Right hindlimb (tissue), 1 donor: ENCODE results near the gene ITGB2.
"Not testable (repeated sequence)": the region's sequence is repeated elsewhere in the genome, so short reads cannot be mapped to it uniquely, and the experiment has no call there.

ENCODE experiments used
- DNase-seq: peaks from one replicate; pipeline ENCODE4 v3.0.0-alpha.2; 2018

ITGB2 gene

DNA sequence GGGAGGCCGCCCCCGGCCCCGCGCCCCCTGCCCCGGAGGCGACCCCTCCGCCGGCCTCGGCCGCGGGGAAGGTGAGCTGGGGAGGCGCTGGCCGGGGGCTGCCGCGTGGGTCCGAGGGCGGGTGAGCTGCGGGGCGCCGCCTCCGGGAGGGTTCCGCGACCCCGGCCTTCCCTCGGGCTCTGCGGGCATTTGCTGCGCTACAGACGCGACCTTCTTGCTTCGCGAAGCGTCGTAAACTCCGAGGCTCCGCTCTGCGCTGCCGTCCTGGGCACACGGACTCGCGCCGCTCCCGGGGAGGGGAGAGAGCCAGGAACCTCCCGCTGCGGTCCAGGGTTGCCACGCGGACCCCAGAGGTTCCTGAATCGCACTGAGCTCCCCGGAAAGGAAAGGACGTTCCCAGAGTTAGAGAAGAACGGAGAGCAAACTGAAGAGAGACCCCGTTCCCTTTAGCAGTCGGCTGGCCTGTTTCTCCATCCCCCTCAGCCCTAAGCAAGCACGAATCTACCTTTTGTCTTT, 19.5 kb upstream of the ITGB2 start:
- no peak for DNase-seq

DNA sequence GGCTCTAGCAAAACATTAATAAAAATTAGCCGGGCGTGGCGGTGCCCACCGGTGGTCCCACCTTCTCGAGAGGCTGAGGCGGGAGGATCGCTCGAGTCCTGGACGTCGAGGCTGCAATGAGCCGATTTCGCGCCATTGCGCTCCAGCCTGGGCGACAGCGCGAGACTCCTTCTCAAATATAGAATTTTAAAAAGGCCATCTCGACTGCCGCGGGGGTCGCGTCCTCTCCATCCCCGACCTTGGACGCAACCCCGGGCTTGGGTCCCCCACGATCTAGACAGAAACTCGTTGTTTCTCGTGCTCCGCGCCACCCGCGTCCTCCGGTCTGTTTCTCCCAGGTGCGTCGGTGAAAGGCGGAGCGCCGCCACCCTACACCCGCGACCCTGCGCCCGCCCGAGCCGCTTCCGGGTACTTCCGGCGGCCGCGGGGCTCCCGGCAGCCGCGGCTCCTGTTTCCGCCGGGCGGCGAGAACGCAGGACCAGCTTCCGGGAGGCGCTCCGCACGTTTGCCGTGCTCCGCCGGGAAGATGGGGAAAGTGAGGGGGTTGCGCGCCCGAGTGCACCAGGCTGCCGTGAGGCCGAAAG, 18.9 kb upstream of the ITGB2 start, which contains the start of gene SLX9:
SLX9 (plus strand) TSS at position 498 of the 584 bp plus-strand sequence; CDS start at position 527, 29 bp downstream.
- DNase-seq = peak; percentile 86

DNA sequence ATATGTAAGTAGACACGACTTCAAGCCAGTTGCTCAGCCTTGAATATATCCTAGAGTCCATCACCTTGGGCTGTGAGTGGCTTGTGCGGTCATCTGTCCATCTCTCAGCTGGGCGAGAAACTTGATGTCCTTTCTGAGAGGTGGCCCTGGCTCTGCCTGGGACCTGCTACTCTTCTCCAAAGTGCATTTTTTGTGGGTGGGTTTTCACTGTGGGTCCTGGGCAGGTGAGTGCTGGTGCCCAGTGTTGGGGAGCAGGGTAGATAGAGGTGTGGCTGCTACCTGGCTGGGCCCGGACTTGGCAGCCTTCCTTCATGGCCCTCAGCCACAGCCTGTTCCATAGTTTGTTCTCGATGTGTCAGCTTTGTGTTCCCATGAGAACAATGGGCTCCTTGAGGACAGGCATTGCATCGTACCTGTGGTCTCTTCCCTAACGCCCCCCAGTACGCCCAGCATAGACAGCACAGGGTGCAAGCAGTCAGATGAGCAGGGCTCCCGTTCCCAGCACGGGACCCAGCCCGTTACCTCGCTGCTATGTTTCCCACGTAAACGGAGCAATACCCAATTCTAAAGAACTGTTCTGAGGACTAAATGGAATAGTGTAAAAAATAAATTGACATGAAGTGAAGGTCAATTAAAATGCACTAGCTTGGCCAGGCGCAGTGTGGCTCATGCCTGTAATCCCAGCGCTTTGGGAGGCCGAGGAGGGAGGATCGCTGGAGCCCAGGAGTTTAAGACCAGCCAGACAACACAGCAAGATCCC, 18.3 kb upstream of the ITGB2 start:
- peak; percentile 15 for DNase-seq

DNA sequence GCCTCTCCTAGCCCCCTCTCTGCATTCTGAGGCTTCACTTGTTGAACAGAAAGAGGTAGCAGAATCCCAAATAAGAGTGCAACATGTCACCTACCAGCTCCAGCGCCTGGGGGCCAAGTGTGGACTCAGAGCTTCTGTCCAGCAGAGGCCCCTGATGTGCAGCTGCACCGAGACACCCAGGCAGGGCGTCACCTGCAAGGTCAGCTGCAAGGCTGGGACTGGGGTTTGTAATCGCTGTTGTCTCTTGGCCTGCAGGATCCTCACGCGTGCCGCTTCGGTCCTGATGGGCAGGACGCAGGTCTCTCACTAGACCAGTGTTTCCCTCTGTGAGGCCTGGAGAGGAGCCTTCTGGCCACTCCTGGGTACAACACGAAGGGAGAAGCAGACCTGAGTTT, 14.8 kb upstream of the ITGB2 start:
- no peak for DNase-seq

DNA sequence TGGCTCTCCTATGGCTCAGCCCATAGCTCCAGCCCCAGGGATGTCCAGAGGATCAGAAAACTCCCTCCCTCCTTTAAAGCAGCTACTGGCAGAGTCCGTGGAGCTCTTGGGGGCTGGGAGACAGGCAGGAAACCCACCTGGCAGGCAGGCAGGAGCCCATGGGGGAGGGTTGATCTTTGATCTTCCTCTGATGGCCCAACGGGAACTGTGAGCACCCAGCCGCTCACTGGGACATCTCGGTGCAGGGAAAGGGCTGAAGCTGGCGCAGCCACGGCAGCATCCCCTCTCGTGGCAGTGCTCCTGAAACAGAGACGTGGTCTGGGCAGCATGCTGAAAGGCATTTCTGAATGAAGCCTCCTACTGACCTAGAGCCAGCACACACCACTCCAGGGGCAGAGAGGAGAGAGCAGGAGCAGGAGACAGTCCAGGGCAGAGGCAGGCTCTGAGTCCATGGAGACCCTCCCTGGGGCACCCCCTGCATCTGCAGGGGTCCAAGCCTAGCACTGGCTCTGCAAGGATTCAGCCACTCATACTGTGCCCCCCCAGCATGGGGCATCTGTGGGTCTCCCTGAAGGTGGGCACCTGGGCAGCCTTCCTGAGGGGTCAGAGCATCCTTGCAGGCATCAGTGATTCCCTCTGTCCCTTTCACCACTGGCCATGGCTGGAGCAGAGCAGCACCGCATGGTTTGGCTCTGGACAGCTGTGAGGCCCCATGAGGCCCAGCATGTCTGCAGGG, 14.3 kb upstream of the ITGB2 start:
- DNase-seq = no peak

DNA sequence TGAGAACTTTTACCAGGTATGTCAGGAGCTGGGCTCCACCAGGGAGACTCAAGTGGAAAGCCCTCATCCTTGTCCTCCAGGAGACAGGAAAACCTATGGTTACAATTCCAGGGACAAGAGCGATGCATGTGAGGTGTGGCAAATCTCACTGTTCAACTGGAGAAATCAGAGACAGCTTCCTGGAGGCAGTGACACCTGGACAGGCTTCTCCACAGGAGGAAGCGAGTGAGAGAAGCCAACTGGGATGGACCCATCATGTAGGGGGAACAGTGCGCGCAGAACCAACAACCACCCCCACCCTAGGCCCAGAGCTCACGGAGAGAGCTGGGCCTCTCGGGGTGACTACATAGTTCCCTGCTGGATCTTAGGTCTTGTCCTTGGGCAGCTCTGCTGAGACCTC, 13.6 kb upstream of the ITGB2 start:
- no peak for DNase-seq

DNA sequence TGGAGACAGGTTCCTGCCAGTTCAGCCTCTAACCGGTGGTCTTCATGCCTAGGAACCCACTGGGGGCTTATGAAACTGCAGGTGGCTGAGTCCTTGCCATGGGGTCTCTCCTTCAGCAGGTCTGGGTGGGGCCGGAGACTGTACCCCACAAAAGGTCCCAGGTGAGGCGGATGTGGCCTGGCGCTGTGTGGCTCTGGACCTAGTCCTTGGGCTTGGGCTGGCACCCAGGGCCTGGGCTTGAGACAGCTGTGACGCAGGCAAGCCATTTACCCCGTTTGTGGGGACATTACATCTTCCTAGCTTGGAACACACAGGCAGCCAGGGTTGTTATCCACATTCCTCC, 13.2 kb upstream of the ITGB2 start:
- DNase-seq = no peak

DNA sequence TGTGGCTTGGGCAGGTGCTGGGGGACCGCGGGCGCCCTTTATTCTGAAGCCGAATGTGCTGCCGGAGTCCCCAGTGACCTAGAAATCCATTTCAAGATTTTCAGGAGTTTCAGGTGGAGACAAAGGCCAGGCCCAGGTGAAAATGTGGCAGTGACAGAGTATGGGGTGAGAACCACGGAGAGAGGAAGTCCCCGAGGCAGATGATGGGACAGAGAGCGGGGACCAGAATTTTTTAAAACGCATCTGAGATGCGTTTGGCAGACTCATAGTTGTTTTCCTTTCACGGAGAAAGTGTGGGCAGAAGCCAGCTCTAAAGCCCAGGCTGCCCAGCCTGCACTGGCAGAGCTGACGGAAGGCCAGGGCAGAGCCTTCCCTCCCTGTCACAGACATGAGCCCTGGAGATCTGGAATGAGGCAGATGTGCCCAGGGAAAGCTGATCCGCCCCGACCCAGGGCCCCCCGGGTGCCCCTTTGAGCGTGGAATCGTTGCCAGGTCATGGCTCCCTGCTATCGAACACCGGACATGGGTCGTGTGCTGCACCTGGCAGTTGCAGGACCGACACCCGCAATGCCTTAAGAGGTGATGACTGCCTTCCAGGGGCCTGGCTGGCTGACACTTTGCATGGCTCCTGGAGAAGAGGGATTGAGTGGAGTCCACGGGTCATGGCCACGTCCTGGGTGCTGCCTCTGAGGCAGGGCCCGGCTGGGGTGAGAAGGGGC, 12.7 kb upstream of the ITGB2 start:
- no peak for DNase-seq

DNA sequence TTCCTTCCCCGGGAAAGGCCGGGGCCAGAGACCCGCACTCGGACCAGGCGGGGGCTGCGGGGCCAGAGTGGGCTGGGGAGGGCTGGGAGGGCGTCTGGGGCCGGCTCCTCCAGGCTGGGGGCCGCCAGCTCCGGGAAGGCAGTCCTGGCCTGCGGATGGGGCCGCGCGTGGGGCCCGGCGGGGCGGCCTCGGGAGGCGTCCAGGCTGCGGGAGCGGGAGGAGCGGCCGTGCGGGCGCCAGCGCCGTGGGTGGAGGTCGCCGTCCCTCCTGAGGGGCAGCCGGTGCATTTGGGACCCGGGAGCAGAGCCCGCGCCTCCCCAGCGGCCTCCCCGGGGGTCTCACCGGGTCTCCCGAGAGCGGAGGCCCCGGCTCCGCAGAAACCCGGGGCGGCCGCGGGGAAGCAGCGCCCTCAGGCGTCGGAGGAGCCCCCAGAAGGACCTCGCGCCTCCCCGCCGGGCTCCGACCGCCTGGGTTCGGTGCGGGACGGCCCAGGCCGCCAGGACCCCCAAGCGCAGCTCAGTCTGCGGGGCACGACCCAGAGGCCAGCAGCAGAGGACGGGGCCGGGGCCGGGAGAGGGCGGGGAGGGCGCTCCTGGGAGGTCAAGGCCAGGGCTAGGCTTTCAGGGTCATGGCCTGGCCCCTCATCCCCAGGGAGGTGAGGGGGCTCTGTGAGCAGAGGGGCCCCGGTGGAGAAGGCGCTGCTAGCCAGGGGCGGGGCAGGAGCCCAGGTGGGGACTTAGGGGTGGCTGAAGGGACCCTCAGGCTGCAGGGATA, 11.9 kb upstream of the ITGB2 start:
- no peak for DNase-seq

DNA sequence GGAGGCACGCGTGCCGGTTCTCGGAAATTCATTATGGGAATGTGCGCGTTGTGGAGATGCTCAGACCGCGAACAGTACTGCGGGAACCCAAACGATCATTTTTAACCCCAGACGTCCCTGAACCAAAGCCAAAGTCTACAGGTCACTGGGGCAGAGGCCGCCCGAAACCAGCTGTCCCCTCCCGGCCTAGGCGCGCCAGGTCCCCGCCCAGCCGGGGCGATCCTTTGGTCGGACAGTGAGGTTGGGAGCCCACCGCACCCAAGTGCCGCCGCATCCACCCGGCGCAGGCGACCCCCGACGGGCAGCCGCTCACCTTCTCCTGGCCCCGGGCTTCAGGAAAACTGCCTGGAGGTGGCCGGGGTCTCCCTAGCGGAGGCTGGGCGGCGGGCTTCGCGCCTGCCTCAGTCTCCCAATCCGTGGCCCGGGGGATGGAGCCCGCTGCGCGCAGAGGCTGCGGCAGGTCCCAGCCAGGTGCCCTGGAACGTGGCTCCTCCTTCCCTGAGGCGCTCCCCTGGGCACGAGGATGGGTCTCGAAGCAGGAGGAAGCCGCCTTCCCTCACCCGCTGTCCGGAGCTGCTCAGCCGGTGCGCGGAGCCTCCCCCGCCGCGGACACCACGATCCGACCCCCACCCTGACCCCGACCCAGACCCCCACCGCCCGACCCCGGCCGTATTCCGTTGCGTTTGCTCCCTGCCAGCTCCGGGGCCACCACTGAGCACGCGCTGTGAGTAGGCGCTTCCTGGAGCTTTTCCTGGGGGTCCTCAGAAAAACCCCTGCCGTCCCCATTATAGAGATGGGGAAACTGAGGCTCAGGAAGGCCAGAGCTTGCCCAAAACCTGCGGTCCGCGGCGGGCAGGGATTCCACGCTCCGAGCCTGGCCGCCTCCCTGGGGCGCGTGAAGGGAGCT, 11.1 kb upstream of the ITGB2 start:
- no peak for DNase-seq

DNA sequence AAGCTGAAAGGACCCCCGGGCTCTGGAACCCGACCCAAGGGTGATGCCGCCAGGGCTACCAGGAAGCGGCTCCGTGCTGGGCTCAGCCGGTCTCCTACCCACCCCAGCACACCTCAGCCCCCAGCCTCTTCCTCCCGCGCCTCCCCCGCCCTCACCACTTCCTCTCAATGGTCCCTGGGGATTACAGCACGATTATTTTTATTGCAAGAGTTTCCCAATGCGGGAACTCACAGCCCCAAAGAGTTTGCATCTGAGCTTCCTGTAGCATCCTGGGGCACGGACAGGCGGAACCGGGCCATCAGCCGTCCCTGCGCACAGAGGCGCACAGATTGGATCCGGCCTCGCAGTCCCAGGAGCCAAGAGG, 10.4 kb upstream of the ITGB2 start:
- DNase-seq = no peak

DNA sequence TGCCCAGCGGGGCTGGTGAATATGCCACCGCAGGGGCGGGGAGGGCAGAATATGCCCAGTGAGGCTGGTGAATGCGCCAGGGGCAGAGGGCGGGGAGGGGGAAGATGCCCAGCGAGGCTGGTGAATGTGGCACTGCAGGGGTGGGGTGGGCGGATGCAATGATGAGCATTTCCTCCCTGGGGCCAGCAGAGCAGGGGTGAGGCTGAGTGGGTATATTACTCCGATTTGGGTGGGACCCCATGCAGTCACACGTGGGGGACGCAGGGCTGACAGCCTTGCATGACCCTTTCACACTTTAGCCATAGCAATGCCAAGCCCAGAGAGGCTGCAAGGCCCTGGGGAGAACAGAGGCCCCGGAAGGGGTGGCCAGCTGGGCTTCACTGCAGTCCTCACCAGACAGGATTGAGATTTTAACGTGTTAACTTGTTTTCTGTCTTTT, 9.9 kb upstream of the ITGB2 start:
- DNase-seq = no peak

DNA sequence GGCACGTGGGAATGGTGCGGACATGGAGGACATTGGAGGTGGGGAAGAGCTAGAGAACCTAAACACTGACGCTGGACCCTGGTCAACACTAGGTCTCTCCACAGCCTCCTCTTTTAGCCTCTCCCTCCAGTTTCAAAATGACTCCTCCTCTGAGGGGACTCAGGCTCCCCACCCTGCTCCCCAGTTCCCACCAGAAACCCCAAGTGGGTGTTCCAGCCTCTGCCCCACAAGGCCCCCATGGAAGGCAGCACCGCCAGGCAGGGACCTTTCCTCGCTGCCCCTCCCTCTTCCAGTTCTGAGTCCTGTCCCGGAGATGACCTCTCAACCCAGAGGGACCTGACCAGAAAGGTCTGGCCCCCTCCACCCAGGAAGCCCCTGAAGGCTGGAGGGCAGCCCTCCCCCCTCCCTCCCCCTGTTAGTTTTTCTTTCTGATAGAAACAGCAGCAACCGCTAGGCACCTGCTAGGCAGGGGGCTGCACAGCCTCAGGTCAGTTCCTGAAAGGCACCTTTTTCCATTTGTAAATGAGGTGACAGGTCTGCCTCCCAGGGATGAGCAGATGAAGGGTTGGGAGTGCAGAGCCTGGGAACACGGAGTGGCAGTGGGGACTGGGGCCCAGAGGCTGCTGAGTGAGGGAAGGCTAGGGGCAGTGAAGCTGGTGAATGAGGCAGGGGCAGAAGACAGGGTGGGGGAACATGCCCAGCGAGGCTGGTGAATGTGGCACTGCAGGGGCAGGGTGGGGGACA, 9.3 kb upstream of the ITGB2 start:
- no peak for DNase-seq

DNA sequence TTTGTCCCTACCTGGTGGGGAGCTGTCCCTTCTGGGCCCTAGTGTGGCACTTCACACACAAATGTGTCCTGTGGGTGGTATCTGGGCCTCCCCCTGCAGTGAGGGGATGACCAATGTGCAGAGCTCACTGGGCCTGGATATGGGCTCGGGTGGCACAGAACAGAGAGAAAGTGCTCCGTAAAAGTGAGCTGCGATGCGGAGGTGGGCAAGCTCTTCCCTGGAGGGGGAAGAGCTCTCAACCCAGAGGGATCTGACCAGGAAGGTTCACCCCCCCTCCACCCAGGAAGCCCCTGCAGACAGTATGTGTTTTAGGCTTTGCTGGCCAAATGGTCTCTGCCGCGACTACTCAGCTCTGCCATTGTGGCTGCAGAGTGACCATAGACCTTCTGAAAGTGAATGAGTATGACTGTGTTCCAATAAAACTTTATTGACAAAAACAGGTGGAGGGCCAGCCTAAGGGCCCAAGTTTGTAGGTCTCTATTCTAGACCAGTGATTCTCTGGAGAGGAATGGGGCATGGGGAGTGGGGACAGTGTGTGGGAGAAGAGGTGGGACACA, 8.6 kb upstream of the ITGB2 start:
- no peak for DNase-seq

DNA sequence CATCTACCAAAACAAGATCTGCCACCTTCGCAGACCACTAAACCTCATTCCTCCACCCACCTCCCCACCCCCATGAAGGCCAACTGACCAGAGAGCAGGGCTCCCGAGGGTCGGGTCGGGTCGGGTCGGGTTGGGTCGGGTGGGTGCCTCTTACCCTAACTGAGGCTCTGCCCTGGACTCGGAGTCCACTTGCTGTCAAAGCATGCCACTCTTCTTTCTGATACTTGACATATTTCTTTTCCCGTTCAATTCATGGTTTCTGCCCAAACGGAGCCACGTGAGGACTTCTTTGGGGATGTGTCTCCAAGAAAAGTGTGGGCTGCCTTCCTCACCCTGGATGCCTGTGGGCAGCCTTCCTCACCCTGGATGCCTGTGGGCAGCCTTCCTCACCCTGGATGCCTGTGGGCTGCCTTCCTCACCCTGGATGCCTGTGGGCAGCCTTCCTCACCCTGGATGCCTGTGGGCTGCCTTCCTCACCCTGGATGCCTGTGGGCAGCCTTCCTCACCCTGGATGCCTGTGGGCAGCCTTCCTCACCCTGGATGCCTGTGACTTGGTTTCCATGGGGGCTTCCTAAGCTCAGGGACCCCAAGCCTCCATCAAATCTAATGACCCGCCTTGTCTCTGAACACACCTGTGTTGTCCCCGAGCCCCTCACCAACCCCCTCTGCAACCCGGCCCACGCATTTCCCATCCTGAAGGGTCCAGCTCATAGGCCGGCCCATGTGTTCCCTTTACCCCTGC, 8.0 kb upstream of the ITGB2 start:
- DNase-seq = not testable (repeated sequence)

DNA sequence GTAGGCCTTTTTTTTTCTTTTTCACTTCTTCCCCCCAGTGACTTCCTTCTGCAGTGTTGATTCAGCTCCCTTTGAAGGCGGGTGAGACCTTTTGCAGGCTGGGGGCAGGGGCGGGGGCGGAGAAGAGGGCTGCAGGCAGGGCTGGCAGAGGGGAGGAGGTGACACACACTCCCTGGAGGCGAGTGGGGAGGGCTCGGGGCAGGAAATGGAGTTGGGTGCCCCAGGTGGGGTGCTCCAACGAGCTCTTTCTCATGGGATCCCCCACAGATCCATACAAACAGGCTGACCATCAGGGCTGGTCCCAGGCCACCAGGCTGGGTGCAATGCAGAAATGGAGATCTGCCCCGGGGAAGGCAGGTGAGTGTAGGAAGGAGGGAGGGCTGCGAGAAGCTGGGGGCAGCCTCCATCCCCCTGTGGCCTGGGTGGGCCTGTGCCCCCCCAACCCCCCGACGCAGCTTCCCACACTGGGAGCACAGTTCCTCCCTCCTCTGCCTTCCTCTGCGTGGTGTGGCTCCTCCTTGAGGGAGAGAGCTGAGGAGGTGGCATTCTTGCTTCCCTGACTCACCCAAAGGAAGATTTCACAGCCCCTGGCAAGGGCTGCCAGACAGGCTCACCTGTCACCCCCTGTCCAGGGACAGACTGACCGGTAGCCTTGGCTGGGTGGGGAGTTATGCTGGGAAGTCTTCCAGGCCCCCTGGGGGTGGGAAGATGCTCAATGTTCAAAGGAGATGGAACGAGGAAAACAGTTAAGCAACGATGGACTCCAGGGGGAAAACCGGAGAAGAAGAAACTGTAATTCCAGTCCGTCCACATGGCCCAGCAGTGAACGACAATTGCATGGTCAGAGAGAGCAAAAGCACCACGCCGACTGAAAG, 7.1 kb upstream of the ITGB2 start:
- no peak for DNase-seq

DNA sequence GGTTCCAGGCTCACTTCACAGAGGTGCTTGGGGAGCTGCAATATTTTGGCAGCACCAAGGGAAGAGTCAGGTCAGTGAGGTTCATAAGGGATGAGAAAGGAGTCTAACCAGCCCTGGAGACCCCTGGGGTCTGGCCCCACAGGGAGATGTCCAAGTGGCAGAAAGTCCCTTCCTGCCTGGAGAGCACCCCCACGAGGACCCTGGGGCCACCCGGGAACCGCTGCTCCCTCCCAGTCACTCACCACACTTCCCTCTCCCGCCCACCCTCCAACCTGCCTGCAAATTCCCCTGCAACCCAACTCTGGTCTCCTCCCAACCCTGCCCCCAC, 6.5 kb upstream of the ITGB2 start:
- no peak for DNase-seq

DNA sequence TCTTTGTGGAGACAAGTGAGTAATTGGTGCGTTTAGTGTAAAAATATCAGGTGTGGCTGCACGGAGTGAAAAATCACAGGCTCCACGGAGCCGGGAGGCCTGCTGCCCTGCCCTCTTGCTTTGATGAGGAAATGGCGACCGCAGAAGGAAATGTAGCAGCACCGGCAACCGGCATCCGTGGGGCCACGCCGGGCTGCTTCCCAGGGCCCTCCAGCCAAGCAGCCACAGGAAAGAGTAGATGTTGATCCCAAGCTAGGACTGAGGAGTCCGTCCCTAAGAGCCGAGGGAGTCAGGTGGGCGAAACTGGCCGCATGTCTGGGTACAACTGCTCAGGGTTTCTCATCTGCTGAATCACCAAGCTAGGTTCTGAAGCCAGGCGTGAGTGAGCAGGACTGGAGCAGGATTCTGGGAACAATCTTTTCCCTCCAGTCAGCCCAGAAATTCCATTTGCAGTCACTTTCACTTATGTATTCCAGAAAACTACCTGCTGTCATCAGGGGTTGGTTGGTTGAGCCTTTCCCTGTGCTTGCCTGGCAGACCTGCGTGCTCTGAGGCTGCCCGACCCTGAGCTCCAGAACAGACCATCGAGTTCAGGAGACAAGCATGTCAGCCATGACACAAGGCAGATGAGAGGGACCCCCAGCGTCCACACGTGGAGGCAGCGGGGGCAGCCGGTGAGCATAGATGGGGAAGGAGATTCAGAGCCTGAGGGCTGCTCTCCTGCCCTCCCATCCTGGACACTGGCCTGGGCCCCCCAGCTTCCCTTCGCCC, 5.8 kb upstream of the ITGB2 start:
- no peak for DNase-seq
